Spleen (tissue), 7 donors: ENCODE results near the gene KCNJ3.

Experiments used
- POLR2A ChIP-seq, 3 donors: fragments of 450-650 bp; IDR thresholded peaks; one replicate each; pipeline ENCODE4 v1.5.1; 2017; ENCODE audit warnings: antibody characterized with exemption in 3 of 3, mild to moderate bottlenecking in 1 of 3
- POLR2AphosphoS5 ChIP-seq, 3 donors: sonication (generic); formaldehyde crosslinking; IDR thresholded peaks; one replicate each; pipeline ENCODE4 v1.5.1; 2017; ENCODE audit warnings: antibody characterized with exemption in 3 of 3
- TF ChIP-seq, protein P1 (sequence below), 11 experiments: fragments of 200-600 bp in 7 of 11; fragments of 450-650 bp in 4 of 11; sonication (generic) in 4 of 11; IDR thresholded peaks in 8 of 11; conservative IDR thresholded peaks in 3 of 11; 1 replicate in 7 of 11; 2 replicates in 4 of 11; pipeline versions ENCODE4 v1.4.0 to v1.8.0; 2016 to 2021; ENCODE audit warnings: antibody characterized with exemption in 11 of 11, inconsistent platforms in 4 of 11, mild to moderate bottlenecking in 1 of 11
- donor health status: DM: no; HTN: no; CAD: no; lungs with moderate emphysema.
- donor health status: DM: no; HTN: no; CAD: no.
- donor health status: DM: no; HTN: no; CAD: no.

DNA sequence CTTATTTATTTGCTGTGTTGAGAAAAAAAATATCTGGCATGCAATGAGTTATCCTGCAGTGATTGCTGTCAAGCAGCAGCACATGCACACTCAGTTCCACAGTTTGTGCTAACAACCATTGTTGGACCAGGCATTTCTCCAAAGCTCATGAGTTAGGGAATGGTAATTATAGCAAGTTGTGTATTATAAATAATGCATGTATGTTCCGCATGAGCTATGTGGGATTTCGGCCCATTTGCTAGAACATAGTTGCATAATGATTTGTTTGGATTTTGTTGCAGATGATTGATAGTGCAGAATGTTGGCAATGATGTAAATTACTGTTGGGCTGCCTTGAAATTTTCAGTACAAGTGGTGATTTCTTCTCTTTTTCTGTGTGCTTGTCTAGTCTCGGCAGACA, 10.7 kb downstream of the KCNJ3 start:
- TF ChIP-seq, protein P1, sequence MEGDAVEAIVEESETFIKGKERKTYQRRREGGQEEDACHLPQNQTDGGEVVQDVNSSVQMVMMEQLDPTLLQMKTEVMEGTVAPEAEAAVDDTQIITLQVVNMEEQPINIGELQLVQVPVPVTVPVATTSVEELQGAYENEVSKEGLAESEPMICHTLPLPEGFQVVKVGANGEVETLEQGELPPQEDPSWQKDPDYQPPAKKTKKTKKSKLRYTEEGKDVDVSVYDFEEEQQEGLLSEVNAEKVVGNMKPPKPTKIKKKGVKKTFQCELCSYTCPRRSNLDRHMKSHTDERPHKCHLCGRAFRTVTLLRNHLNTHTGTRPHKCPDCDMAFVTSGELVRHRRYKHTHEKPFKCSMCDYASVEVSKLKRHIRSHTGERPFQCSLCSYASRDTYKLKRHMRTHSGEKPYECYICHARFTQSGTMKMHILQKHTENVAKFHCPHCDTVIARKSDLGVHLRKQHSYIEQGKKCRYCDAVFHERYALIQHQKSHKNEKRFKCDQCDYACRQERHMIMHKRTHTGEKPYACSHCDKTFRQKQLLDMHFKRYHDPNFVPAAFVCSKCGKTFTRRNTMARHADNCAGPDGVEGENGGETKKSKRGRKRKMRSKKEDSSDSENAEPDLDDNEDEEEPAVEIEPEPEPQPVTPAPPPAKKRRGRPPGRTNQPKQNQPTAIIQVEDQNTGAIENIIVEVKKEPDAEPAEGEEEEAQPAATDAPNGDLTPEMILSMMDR (IDR thresholded peaks at IDR 0.05 in 8 of 11, conservative IDR thresholded peaks at IDR 0.05 in 3 of 11) = no peak
- TF ChIP-seq POLR2AphosphoS5 (IDR thresholded peaks at IDR 0.05) = no peak
- TF ChIP-seq POLR2A (IDR thresholded peaks at IDR 0.05) = no peak
